ENCODE results near the gene GPC6.

Gene GPC6

DNA sequence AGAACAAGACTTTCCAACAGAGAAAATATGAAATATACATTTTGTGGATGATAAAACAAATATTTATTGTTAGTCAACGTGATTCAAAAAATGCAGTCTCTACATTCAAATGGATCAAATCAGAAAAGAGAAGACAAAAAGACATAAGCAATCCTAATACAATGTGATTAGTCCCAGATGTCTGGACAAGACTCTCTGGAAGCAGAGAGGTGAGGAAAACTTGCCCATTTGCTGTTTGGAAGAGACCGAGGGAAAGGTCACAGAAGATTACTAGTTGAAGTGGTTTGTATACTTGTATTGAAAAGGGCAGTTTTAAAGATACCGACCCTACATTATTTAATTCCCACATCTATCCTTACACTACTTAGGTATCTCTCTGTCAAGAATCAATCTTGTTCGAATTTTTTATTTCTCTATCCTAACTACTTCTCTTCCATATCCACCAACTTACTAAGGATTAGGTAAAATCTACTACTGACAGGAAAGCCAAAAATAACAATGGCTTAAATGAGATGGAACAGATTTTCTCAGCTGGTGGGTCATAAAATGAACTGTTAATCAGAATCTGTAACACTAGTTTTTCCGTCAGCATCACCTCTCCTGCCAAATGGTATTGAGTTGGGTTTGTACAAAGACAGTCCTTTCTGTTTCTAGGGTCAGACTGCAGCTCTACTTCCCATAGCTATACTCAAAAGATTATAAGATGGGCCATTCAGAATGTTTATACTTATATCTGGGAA is 755.7 kb downstream of the GPC6 start:
- H2BK5ac ChIP-seq (ENCODE audit: low read length) = no peak overlapping the region
- H3K4me1 ChIP-seq (ENCODE audit: control insufficient read depth, low read depth, low read length) = no peaks in the 10 kb centered on the region
- H3K18ac ChIP-seq (ENCODE audit: low read length) = no peak overlapping the region
- H2BK15ac ChIP-seq (replicated peaks; ENCODE audit: low read depth) = no peak overlapping the region
- WGBS (ENCODE audit: extremely low coverage, insufficient coverage, low lambda C conversion rate) = 100% methylated on average over 1 of the region's 5 CpGs
- DNase-seq = no peak
- no peak overlapping the region for H3K4me3 ChIP-seq (ENCODE audit: low read length)
- H3K56ac ChIP-seq (ENCODE audit: low read length) = no peak overlapping the region
- no peaks in the 10 kb centered on the region for H3K79me1 ChIP-seq (ENCODE audit: low read length)
- no peak overlapping the region for H4K5ac ChIP-seq (ENCODE audit: low read length)
- H3K4me2 ChIP-seq (ENCODE audit: low read length) = no peak overlapping the region
- no peak overlapping the region for H3K27ac ChIP-seq (ENCODE audit: low read depth, low read length)
- no peak overlapping the region for H2BK120ac ChIP-seq (ENCODE audit: low read depth, low read length)
- no peak overlapping the region for H3K4ac ChIP-seq (ENCODE audit: low read depth, low read length)
- no peak overlapping the region for H3K9ac ChIP-seq (ENCODE audit: low read length)
- H3K27me3 ChIP-seq (ENCODE audit: insufficient read depth, low read length, poor library complexity) = no peaks in the 10 kb centered on the region
- no peak overlapping the region for H3K23ac ChIP-seq (ENCODE audit: low read length)
- no peaks in the 10 kb centered on the region for H3K79me2 ChIP-seq (ENCODE audit: control insufficient read depth, insufficient read depth, low read length)
- no peak overlapping the region for H2AK5ac ChIP-seq (ENCODE audit: low read length)
- no peak overlapping the region for H4K8ac ChIP-seq (ENCODE audit: low read depth, low read length)
- H3K36me3 ChIP-seq (ENCODE audit: control insufficient read depth, insufficient read depth, low read length) = no peaks in the 10 kb centered on the region

DNA sequence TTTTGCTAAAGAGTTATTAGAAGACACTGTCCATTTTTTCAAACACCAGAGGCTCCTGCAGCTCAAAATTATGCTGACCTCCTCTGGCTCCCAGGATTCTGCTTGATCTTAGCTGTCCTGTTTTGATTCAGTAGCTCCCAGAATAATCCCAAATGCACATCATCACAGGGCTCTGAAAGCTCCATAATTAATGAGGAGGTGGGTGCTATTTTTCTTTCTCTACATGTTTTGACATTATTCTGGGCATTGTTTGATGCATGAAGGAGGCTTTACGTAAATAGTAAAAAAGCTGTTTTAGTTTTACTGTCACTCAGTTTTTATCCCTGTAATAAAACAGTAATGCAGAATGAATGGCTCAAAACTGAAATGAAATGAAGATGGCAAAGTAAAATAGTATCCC is 757.4 kb downstream of the GPC6 start:
- no peak overlapping the region for H4K8ac ChIP-seq (ENCODE audit: low read depth, low read length)
- H3K27me3 ChIP-seq (ENCODE audit: insufficient read depth, low read length, poor library complexity) = no peaks in the 10 kb centered on the region
- no CpG with 5 or more reads among the region's 1 CpG for WGBS (ENCODE audit: extremely low coverage, insufficient coverage, low lambda C conversion rate)
- no peak overlapping the region for H3K27ac ChIP-seq (ENCODE audit: low read depth, low read length)
- H3K23ac ChIP-seq (ENCODE audit: low read length) = no peak overlapping the region
- H2BK120ac ChIP-seq (ENCODE audit: low read depth, low read length) = no peak overlapping the region
- H3K79me1 ChIP-seq (ENCODE audit: low read length) = no peaks in the 10 kb centered on the region
- H3K4me1 ChIP-seq (ENCODE audit: control insufficient read depth, low read depth, low read length) = no peaks in the 10 kb centered on the region
- no peak overlapping the region for H3K4me3 ChIP-seq (ENCODE audit: low read length)
- no peak overlapping the region for H3K56ac ChIP-seq (ENCODE audit: low read length)
- H2BK5ac ChIP-seq (ENCODE audit: low read length) = no peak overlapping the region
- H3K18ac ChIP-seq (ENCODE audit: low read length) = no peak overlapping the region
- no peak overlapping the region for H2AK5ac ChIP-seq (ENCODE audit: low read length)
- no peaks in the 10 kb centered on the region for H3K36me3 ChIP-seq (ENCODE audit: control insufficient read depth, insufficient read depth, low read length)
- H3K4ac ChIP-seq (ENCODE audit: low read depth, low read length) = no peak overlapping the region
- no peak overlapping the region for H4K5ac ChIP-seq (ENCODE audit: low read length)
- H3K4me2 ChIP-seq (ENCODE audit: low read length) = no peak overlapping the region
- DNase-seq = no peak
- H3K79me2 ChIP-seq (ENCODE audit: control insufficient read depth, insufficient read depth, low read length) = no peaks in the 10 kb centered on the region
- H2BK15ac ChIP-seq (replicated peaks; ENCODE audit: low read depth) = no peak overlapping the region
- no peak overlapping the region for H3K9ac ChIP-seq (ENCODE audit: low read length)

DNA sequence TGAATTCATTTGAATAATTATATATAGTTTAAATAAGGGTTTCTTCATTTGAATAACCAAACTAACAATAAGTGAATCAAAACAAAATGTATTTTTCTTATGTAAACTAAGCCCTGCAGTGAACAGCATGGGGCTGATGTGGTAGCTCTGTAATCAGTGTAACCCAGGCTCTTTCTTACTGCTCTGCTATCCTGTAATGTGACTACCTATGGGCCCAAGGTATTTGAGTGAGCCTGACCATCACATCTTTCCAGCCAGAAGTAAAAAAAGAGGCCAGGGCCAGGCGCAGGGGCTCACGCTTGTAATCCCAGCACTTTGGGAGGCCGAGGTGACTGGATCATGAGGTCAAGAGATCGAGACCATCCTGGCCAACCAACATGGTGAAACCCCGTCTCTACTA is 758.3 kb downstream of the GPC6 start:
- peak; percentile 40 for DNase-seq
- Histone ChIP-seq H3K56ac (ENCODE audit: low read length) (no peak overlapping the region), H3K4me3 (ENCODE audit: low read length) (no peak overlapping the region), H3K23ac (ENCODE audit: low read length) (no peak overlapping the region), H3K4ac (ENCODE audit: low read depth, low read length) (no peak overlapping the region), H3K27ac (ENCODE audit: low read depth, low read length) (no peak overlapping the region), H3K4me2 (ENCODE audit: low read length) (no peak overlapping the region), H2AK5ac (ENCODE audit: low read length) (no peak overlapping the region), H2BK15ac (replicated peaks; ENCODE audit: low read depth) (no peak overlapping the region), H3K36me3 (ENCODE audit: control insufficient read depth, insufficient read depth, low read length) (no peaks in the 10 kb centered on the region), H3K79me2 (ENCODE audit: control insufficient read depth, insufficient read depth, low read length) (no peaks in the 10 kb centered on the region), H3K4me1 (ENCODE audit: control insufficient read depth, low read depth, low read length) (no peaks in the 10 kb centered on the region), H2BK120ac (ENCODE audit: low read depth, low read length) (no peak overlapping the region), H3K9ac (ENCODE audit: low read length) (no peak overlapping the region), H4K5ac (ENCODE audit: low read length) (no peak overlapping the region), H3K79me1 (ENCODE audit: low read length) (no peaks in the 10 kb centered on the region), H3K18ac (ENCODE audit: low read length) (no peak overlapping the region), H3K27me3 (ENCODE audit: insufficient read depth, low read length, poor library complexity) (no peaks in the 10 kb centered on the region), H4K8ac (ENCODE audit: low read depth, low read length) (no peak overlapping the region), H2BK5ac (ENCODE audit: low read length) (no peak overlapping the region)
- no CpG with 5 or more reads among the region's 5 CpGs for WGBS (ENCODE audit: extremely low coverage, insufficient coverage, low lambda C conversion rate)

DNA sequence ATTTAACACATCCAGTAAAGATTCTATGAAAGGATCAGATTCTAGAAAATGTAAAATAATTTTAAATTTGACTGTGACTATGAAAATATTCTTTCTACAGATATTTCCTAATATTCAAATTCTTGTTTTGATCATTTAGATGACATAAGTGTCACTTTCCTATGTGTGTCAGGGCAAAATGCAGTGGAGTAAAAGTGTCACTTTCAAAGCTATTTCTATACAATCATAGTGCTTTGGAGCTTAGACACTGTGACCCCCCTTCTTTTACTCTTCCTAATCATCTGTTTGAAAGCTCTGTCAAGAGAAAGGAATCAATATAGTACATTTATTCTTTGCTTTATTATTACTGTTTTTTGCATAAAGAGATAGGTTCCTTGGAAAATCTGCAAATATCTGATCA is 760.9 kb downstream of the GPC6 start:
- Histone ChIP-seq H3K9ac (ENCODE audit: low read length) (no peak overlapping the region), H3K36me3 (ENCODE audit: control insufficient read depth, insufficient read depth, low read length) (no peaks in the 10 kb centered on the region), H4K8ac (ENCODE audit: low read depth, low read length) (no peak overlapping the region), H3K4ac (ENCODE audit: low read depth, low read length) (no peak overlapping the region), H3K4me2 (ENCODE audit: low read length) (no peak overlapping the region), H2AK5ac (ENCODE audit: low read length) (no peak overlapping the region), H3K27ac (ENCODE audit: low read depth, low read length) (no peak overlapping the region), H2BK120ac (ENCODE audit: low read depth, low read length) (no peak overlapping the region), H3K79me2 (ENCODE audit: control insufficient read depth, insufficient read depth, low read length) (no peaks in the 10 kb centered on the region), H4K5ac (ENCODE audit: low read length) (no peak overlapping the region), H2BK5ac (ENCODE audit: low read length) (no peak overlapping the region), H3K79me1 (ENCODE audit: low read length) (no peaks in the 10 kb centered on the region), H3K18ac (ENCODE audit: low read length) (no peak overlapping the region), H3K27me3 (ENCODE audit: insufficient read depth, low read length, poor library complexity) (no peaks in the 10 kb centered on the region), H3K56ac (ENCODE audit: low read length) (no peak overlapping the region), H3K4me1 (ENCODE audit: control insufficient read depth, low read depth, low read length) (no peaks in the 10 kb centered on the region), H2BK15ac (replicated peaks; ENCODE audit: low read depth) (no peak overlapping the region), H3K23ac (ENCODE audit: low read length) (no peak overlapping the region), H3K4me3 (ENCODE audit: low read length) (no peak overlapping the region)
- no peak for DNase-seq

DNA sequence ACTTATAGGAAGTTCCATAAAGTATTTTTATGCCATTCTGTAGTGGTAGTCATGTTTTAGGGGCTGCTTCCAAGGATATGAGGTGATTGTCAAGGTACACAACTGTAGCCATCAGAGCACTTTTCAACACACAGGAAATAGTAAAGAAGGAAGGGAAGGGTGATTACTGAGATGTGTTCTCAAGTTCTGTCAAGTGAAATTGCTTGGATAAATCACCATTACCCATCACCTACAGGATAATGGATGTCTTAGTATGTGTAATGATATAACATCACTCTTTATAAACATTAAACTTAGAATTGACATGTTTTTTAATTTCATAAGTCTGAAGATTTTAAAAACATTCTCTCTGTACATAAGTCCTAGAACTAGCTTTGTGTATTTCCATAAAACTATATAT is 765.0 kb downstream of the GPC6 start:
- no peak overlapping the region for H2AK5ac ChIP-seq (ENCODE audit: low read length)
- no peak overlapping the region for H3K23ac ChIP-seq (ENCODE audit: low read length)
- H3K27me3 ChIP-seq (ENCODE audit: insufficient read depth, low read length, poor library complexity) = no peaks in the 10 kb centered on the region
- H3K27ac ChIP-seq (ENCODE audit: low read depth, low read length) = no peak overlapping the region
- no peak for DNase-seq
- no peak overlapping the region for H4K8ac ChIP-seq (ENCODE audit: low read depth, low read length)
- no peak overlapping the region for H3K4ac ChIP-seq (ENCODE audit: low read depth, low read length)
- H3K79me2 ChIP-seq (ENCODE audit: control insufficient read depth, insufficient read depth, low read length) = no peaks in the 10 kb centered on the region
- H3K36me3 ChIP-seq (ENCODE audit: control insufficient read depth, insufficient read depth, low read length) = no peaks in the 10 kb centered on the region
- H3K56ac ChIP-seq (ENCODE audit: low read length) = no peak overlapping the region
- H3K4me1 ChIP-seq (ENCODE audit: control insufficient read depth, low read depth, low read length) = no peaks in the 10 kb centered on the region
- no peak overlapping the region for H2BK5ac ChIP-seq (ENCODE audit: low read length)
- H2BK120ac ChIP-seq (ENCODE audit: low read depth, low read length) = no peak overlapping the region
- no peak overlapping the region for H4K5ac ChIP-seq (ENCODE audit: low read length)
- no peak overlapping the region for H3K4me2 ChIP-seq (ENCODE audit: low read length)
- no peak overlapping the region for H2BK15ac ChIP-seq (replicated peaks; ENCODE audit: low read depth)
- no peak overlapping the region for H3K18ac ChIP-seq (ENCODE audit: low read length)
- no peaks in the 10 kb centered on the region for H3K79me1 ChIP-seq (ENCODE audit: low read length)
- no peak overlapping the region for H3K4me3 ChIP-seq (ENCODE audit: low read length)
- no peak overlapping the region for H3K9ac ChIP-seq (ENCODE audit: low read length)

DNA sequence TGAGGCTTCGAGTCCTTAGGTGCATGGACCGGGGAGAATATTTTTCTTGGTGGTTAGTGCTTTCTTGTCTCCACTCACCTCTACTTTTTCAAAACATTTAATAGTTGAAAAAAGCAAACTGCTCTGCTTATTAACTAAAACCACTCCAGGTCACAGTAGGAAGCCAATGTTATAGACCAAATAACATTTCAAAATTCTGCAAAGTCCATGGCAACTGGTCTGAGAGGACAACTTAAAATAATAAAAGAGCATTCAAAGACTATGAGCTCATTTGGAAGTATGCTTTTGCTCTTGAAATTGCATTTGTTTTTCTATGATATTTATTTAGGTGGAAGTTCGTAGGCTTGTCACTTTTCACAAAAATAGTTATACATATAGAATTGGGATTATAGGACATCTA is 769.9 kb downstream of the GPC6 start:
- no peak overlapping the region for H2AK5ac ChIP-seq (ENCODE audit: low read length)
- no CpG with 5 or more reads among the region's 3 CpGs for WGBS (ENCODE audit: extremely low coverage, insufficient coverage, low lambda C conversion rate)
- H3K4me2 ChIP-seq (ENCODE audit: low read length) = no peak overlapping the region
- no peak overlapping the region for H3K4me3 ChIP-seq (ENCODE audit: low read length)
- H2BK120ac ChIP-seq (ENCODE audit: low read depth, low read length) = no peak overlapping the region
- H3K23ac ChIP-seq (ENCODE audit: low read length) = no peak overlapping the region
- H3K79me2 ChIP-seq (ENCODE audit: control insufficient read depth, insufficient read depth, low read length) = no peaks in the 10 kb centered on the region
- no peak for DNase-seq
- H3K79me1 ChIP-seq (ENCODE audit: low read length) = no peaks in the 10 kb centered on the region
- H3K27me3 ChIP-seq (ENCODE audit: insufficient read depth, low read length, poor library complexity) = no peaks in the 10 kb centered on the region
- no peak overlapping the region for H3K56ac ChIP-seq (ENCODE audit: low read length)
- no peak overlapping the region for H2BK15ac ChIP-seq (replicated peaks; ENCODE audit: low read depth)
- no peak overlapping the region for H3K9ac ChIP-seq (ENCODE audit: low read length)
- H3K4me1 ChIP-seq (ENCODE audit: control insufficient read depth, low read depth, low read length) = no peaks in the 10 kb centered on the region
- no peak overlapping the region for H3K18ac ChIP-seq (ENCODE audit: low read length)
- no peaks in the 10 kb centered on the region for H3K36me3 ChIP-seq (ENCODE audit: control insufficient read depth, insufficient read depth, low read length)
- H4K5ac ChIP-seq (ENCODE audit: low read length) = no peak overlapping the region
- H2BK5ac ChIP-seq (ENCODE audit: low read length) = no peak overlapping the region
- no peak overlapping the region for H3K4ac ChIP-seq (ENCODE audit: low read depth, low read length)
- no peak overlapping the region for H3K27ac ChIP-seq (ENCODE audit: low read depth, low read length)
- no peak overlapping the region for H4K8ac ChIP-seq (ENCODE audit: low read depth, low read length)

Measured in mesendoderm (in vitro differentiated cells).